Stomach smooth muscle (tissue), 2 donors: ENCODE data around the gene TRIM14.
"Not testable (repeated sequence)": the region's sequence is repeated elsewhere in the genome, so short reads cannot be mapped to it uniquely, and the experiment has no call there.

ENCODE experiments used
- H3K27ac ChIP-seq: one replicate; pipeline ENCODE4 v1.7.0; 2013; ENCODE audit warnings: mild to moderate bottlenecking, low read length, inconsistent platforms
- H3K27me3 ChIP-seq, 2 donors: one replicate each; pipeline ENCODE4 v1.7.0; 2013; ENCODE audit warnings: low read length in 2 of 2; ENCODE audit not compliant: insufficient read depth in 2 of 2, control insufficient read depth in 1 of 2
- H3K36me3 ChIP-seq, 2 donors: one replicate each; pipeline ENCODE4 v1.7.0; 2013; ENCODE audit warnings: low read length in 2 of 2; ENCODE audit not compliant: control insufficient read depth in 2 of 2, insufficient read depth in 2 of 2
- H3K4me1 ChIP-seq: one replicate; pipeline ENCODE4 v1.7.0; 2013; ENCODE audit warnings: low read length; ENCODE audit not compliant: control insufficient read depth, insufficient read depth
- H3K4me3 ChIP-seq, 2 donors: one replicate each; pipeline ENCODE4 v1.7.0; 2013; ENCODE audit warnings: low read length in 2 of 2
- H3K9ac ChIP-seq, 2 donors: one replicate each; pipeline ENCODE4 v1.7.0; 2013; ENCODE audit warnings: low read length in 2 of 2, mild to moderate bottlenecking in 1 of 2
- H3K9me3 ChIP-seq, 2 donors: one replicate each; pipeline ENCODE4 v1.7.0; 2013; ENCODE audit warnings: low read length in 2 of 2; ENCODE audit not compliant: control insufficient read depth in 2 of 2
- donor health status: healthy.
- donor health status: Pancreatic carcinoma.

TRIM14 gene

DNA sequence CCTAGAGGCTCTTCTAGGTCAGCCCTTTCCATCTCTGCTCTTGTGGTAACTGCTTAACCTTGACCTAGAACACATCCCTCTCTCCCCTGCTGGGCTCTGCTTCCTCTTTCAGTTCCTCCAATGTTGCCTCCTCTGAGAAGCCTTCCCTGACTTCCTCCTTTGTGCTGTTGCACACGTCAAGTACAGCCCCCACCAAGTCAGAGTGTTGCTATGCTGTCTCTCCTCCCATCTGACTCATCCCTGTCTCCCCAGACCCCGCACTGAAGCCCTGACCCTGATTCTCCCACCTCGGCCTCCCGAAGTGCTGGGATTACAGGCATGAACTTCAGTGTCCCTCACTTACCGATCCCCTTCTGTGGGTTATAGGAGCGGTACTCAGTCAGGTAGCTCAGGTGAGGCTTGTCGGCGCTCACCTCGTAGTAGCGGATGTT lies 10.4 kb upstream of the TRIM14 start:
- no peaks in the 10 kb centered on the region for H3K9me3 ChIP-seq
- H3K4me1 ChIP-seq: no peaks in the 10 kb centered on the region
- H3K4me3 ChIP-seq: no peak overlapping the region
- H3K27me3 ChIP-seq: no peaks in the 10 kb centered on the region
- no peak overlapping the region for H3K27ac ChIP-seq
- no peak overlapping the region for H3K9ac ChIP-seq
- H3K36me3 ChIP-seq: no peaks in the 10 kb centered on the region

GRCh38 chr9:98128316-98128715 lies 9.3 kb upstream of the TRIM14 start:
- no peak overlapping the region for H3K4me3 ChIP-seq
- no peak overlapping the region for H3K9ac ChIP-seq
- no peaks in the 10 kb centered on the region for H3K27me3 ChIP-seq
- H3K27ac ChIP-seq: no peak overlapping the region
- H3K36me3 ChIP-seq: no peaks in the 10 kb centered on the region
- H3K4me1 ChIP-seq: no peaks in the 10 kb centered on the region
- no peaks in the 10 kb centered on the region for H3K9me3 ChIP-seq

GRCh38 chr9:98127226-98127625 lies 8.2 kb upstream of the TRIM14 start:
- H3K4me3 ChIP-seq: no peak overlapping the region
- no peak overlapping the region for H3K27ac ChIP-seq
- no peaks in the 10 kb centered on the region for H3K4me1 ChIP-seq
- H3K27me3 ChIP-seq: no peaks in the 10 kb centered on the region
- no peaks in the 10 kb centered on the region for H3K36me3 ChIP-seq
- no peaks in the 10 kb centered on the region for H3K9me3 ChIP-seq
- no peak overlapping the region for H3K9ac ChIP-seq

DNA sequence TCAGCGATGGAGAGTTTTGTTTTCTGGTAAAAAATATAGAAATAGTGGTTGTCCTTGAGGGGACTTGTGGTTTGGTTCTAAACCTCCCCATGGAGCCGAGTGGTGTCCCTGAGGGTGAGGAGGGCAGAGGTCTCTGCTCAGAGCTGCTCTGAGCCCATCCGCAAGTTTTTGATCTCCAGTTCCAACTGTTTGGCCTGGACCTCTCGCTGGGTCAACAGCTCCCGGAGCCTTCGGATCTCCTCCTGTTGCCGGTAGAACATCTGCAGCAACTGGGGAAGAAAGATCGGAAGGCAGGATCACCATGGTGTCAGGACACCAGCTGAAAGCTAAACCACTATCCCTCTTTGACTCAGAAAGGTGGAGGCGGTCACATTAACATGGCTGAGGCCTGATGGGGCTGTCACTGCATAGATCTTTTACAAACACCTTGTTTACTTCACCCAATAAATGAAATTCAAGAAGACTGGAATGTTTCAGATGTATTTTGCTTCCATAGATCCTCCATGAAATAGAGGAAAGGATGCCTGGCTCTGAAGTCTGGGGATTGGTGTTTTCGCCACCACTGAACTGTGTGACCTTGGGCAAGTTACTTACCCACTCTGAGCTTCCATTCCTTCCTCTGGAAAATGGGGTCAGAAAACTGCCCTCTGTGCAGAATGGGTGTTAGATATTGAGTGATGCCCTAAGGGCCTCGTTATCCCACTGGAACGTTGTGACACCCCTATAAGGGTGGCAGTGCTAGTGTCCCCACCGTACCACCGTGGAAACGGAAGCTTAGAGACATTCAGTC lies 5.8 kb upstream of the TRIM14 start:
- Histone ChIP-seq H3K36me3 (no peaks in the 10 kb centered on the region), H3K9ac (no peak overlapping the region), H3K27ac (no peak overlapping the region), H3K4me1 (no peaks in the 10 kb centered on the region), H3K4me3 (no peak overlapping the region), H3K9me3 (no peaks in the 10 kb centered on the region), H3K27me3 (no peaks in the 10 kb centered on the region)

DNA sequence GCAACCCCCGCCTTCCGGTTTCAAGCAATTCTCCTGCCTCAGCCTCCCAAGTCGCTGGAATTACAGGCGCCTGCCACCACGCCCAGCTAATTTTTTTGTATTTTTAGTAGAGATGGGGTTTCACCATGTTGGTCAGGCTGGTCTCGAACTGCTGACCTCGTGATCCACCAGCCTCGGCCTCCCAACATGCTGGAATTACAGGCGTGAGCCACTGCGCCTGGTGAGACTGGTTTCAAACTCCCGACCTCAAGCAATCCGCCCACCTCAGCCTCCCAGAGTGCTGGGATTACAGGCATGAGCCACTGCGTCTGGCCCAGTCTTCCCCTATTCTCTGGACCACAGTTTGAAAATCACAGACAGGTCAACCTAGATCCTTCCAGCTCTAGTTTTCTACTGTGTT lies 5.1 kb upstream of the TRIM14 start:
- not testable (repeated sequence) for H3K27me3 ChIP-seq, H3K9me3 ChIP-seq, H3K4me3 ChIP-seq, H3K27ac ChIP-seq, H3K36me3 ChIP-seq, H3K9ac ChIP-seq, H3K4me1 ChIP-seq

- peaks cover 12% of the 10 kb centered on the region for H3K4me1 ChIP-seq
- no peak overlapping the region for H3K27ac ChIP-seq
- H3K4me3 ChIP-seq: no peak overlapping the region
- no peaks in the 10 kb centered on the region for H3K27me3 ChIP-seq
- no peaks in the 10 kb centered on the region for H3K9me3 ChIP-seq
- H3K9ac ChIP-seq: no peak overlapping the region
- H3K36me3 ChIP-seq: no peaks in the 10 kb centered on the region
Measured at GRCh38 chr9:98121058-98121457, 2.0 kb upstream of the TRIM14 start.

- Histone ChIP-seq H3K27me3 (no peaks in the 10 kb centered on the region), H3K36me3 (no peaks in the 10 kb centered on the region), H3K27ac (no peak overlapping the region), H3K9ac (no peak overlapping the region), H3K9me3 (no peaks in the 10 kb centered on the region), H3K4me3 (no peak overlapping the region), H3K4me1 (peaks cover 12% of the 10 kb centered on the region)
Measured at GRCh38 chr9:98120476-98120875, 1.5 kb upstream of the TRIM14 start.

DNA sequence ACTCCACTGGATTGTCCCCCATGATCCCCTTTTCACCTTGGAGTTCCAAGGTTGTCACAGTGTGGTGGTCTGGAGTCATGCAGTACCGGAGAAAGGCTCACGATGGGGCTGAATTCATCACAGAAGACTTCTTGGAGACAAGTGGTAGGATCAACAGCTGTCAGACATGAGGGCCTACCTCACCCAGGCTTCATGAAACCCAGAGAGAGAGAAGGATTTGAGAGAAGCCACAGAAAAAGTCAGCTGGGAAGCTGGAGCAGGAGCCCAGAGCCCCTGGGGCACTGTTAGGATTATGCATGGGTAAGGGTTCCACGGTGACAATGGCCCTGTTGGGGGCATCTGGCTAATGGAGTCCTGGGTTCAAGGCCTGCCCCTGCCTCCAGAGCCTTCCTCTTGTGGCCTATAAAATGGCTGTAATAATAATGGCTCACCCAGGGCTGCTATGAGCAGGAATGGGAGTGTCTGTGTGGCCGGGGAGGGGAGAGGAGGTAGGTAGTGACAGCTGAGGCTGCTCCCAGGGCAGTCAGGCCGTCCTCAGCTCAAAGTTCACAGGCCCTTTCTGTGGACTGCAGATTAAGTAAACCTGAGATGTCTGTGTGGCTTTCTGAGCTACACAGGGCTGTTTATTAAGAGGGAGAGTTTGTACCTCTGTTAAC lies 910 bp downstream of the TRIM14 start:
- Histone ChIP-seq H3K9ac (peak overlapping the region in 1 of 2 donors; percentile 64), H3K27me3 (no peaks in the 10 kb centered on the region), H3K9me3 (no peaks in the 10 kb centered on the region), H3K27ac (no peak overlapping the region), H3K4me3 (peak overlapping the region; percentile 71 to 83), H3K36me3 (no peaks in the 10 kb centered on the region), H3K4me1 (peaks cover 12% of the 10 kb centered on the region)

- not testable (repeated sequence) for H3K36me3 ChIP-seq, H3K9ac ChIP-seq, H3K27me3 ChIP-seq, H3K9me3 ChIP-seq, H3K27ac ChIP-seq, H3K4me3 ChIP-seq
- H3K4me1 ChIP-seq: peaks cover 12% of the 10 kb centered on the region
Measured at GRCh38 chr9:98117097-98117496, 1.9 kb downstream of the TRIM14 start.

- Histone ChIP-seq H3K4me1 (no peaks in the 10 kb centered on the region), H3K27me3 (no peaks in the 10 kb centered on the region)
Measured at GRCh38 chr9:98109052-98109451, 10.0 kb downstream of the TRIM14 start.

DNA sequence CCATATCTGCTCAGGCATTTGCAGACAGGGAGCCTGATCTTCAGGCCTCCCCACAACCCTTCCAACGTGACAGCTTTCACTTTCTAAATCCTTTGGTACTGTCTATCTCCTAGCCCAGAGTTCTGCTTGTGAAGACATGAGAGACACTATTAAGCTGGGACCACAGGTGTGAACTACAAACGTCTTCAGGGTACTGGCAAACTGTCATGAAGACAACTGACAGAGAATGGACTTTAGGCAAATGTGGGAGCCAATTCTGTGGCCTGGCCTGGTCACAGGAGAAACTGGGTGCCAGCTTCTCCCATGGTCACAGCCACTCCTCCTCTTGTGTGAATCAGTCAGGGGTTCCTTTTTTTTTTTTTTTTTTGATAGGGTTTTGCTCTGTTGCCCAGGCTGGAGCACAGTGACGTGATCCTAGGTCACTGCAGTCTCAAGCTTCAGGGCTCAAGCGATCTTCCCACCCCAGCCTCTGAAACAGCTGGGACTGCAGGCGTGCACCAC lies 10.4 kb downstream of the TRIM14 start:
- Histone ChIP-seq H3K9ac (no peak overlapping the region), H3K27me3 (no peaks in the 10 kb centered on the region), H3K4me3 (no peak overlapping the region), H3K9me3 (no peaks in the 10 kb centered on the region), H3K27ac (no peak overlapping the region), H3K4me1 (no peaks in the 10 kb centered on the region), H3K36me3 (peaks cover 0 to 4% of the 10 kb centered on the region in 2 donors)

More at GRCh38 chr9:98109052-98109451, 10.0 kb downstream of the TRIM14 start:
- Histone ChIP-seq H3K4me3 (no peak overlapping the region), H3K36me3 (peaks cover 0 to 4% of the 10 kb centered on the region in 2 donors), H3K9me3 (no peaks in the 10 kb centered on the region), H3K27ac (no peak overlapping the region), H3K9ac (no peak overlapping the region)
